H1 (cell line): ENCODE results near the gene PTPN22. TPM values are rescaled to one million over a fixed set of nuclear protein-coding genes. Genes with fewer than 3 reads are reported as not detected.

Source experiments
- CBX8 ChIP-seq: fragments of 300-800, 300-1000 bp; sonication (generic); IDR thresholded peaks from 2 replicates; pipeline ENCODE4 v1.7.1; 2016; ENCODE audit warnings: low read depth, low read length, borderline replicate concordance
- EZH2 ChIP-seq: fragments of 200-600 bp; sonication (generic); IDR thresholded peaks from 2 replicates; pipeline ENCODE4 v1.7.1; 2012; ENCODE audit warnings: low read depth, mild to moderate bottlenecking, moderate library complexity, low read length, inconsistent platforms; ENCODE audit not compliant: severe bottlenecking
- GABPA ChIP-seq: IDR thresholded peaks from 2 replicates; pipeline ENCODE4 v1.6.1; 2011; ENCODE audit warnings: mild to moderate bottlenecking, low read length, moderate library complexity, borderline replicate concordance; ENCODE audit not compliant: insufficient read depth
- GTF2F1 ChIP-seq: IDR thresholded peaks from 2 replicates; pipeline ENCODE4 v1.6.1; 2012; ENCODE audit warnings: low read depth, low read length, improper control_type of control experiment, borderline replicate concordance
- SUZ12 ChIP-seq: fragments of 200-600 bp; sonication (generic); IDR thresholded peaks from 2 replicates; pipeline ENCODE4 v1.6.1; 2012; ENCODE audit warnings: mild to moderate bottlenecking, inconsistent platforms, low read length, moderate library complexity, mixed read lengths
- polyA plus RNA-seq, 7 experiments: library from polyadenylated mRNA; depleted of rRNA in 3 of 7; stranded (reverse) in 5 of 7; unstranded in 2 of 7; fragments of >200 nt in 5 of 7; fragments of 200-250 nt in 2 of 7; gene quantifications; 1 replicate in 5 of 7; 2 replicates in 1 of 7; 4 replicates in 1 of 7; pipeline versions ENCODE4 v1.2.1 to v1.2.3, GENCODE V29; 2011 to 2013; ENCODE audit warnings: missing spikeins in 2 of 7, mixed read lengths in 2 of 7
- total RNA-seq: library from RNA; stranded (reverse); fragmentation: NEBNext Ultra II Directional; extraction: Animal tissue kit (Norgen Biotek cat#: 25700); gene quantifications from 2 replicates; pipeline ENCODE4 v1.2.1, GENCODE V29; 2021

The PTPN22 gene
- total and polyA plus RNA-seq, 2 of the 8 experiments (the other 6 are each of a cell fraction or from before 2014, with no cell fraction given) = not detected

GRCh38 chr1:113802367-113803007, 69.0 kb downstream of the PTPN22 start (continued):
- no peak for TF ChIP-seq CBX8
- TF ChIP-seq SUZ12 = no peak
- TF ChIP-seq GTF2F1 = no peak
- TF ChIP-seq EZH2 = no peak
- TF ChIP-seq GABPA = no peak
